ENCODE results near the gene ANKRD6.

GRCh38 chr6:89414215-89414614 lies 18.7 kb upstream of the ANKRD6 start:
- TF ChIP-seq, protein P1, sequence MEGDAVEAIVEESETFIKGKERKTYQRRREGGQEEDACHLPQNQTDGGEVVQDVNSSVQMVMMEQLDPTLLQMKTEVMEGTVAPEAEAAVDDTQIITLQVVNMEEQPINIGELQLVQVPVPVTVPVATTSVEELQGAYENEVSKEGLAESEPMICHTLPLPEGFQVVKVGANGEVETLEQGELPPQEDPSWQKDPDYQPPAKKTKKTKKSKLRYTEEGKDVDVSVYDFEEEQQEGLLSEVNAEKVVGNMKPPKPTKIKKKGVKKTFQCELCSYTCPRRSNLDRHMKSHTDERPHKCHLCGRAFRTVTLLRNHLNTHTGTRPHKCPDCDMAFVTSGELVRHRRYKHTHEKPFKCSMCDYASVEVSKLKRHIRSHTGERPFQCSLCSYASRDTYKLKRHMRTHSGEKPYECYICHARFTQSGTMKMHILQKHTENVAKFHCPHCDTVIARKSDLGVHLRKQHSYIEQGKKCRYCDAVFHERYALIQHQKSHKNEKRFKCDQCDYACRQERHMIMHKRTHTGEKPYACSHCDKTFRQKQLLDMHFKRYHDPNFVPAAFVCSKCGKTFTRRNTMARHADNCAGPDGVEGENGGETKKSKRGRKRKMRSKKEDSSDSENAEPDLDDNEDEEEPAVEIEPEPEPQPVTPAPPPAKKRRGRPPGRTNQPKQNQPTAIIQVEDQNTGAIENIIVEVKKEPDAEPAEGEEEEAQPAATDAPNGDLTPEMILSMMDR (IDR thresholded peaks at IDR 0.05): no peak
- TF ChIP-seq POLR2AphosphoS5 (IDR thresholded peaks at IDR 0.05) (no peak), EP300 (IDR thresholded peaks at IDR 0.05; ENCODE audit: low read depth) (no peak), POLR2A (IDR thresholded peaks at IDR 0.05) (no peak)
